Stimulated activated CD8-positive, alpha-beta memory T cell treated with anti-CD3 and anti-CD28 coated beads, Interleukin-4, amount 100 ng/mL, for 4 hours (primary cell): Measurements from ENCODE around the gene CERS6.

Experiments
- DNase-seq, 2 donors: peaks; one replicate each; pipeline ENCODE4 v3.0.0-alpha.2; 2020; ENCODE audit warnings: low read depth in 2 of 2, low spot score in 1 of 2

The CERS6 gene

GRCh38 chr2:168528469-168528868 lies 72.4 kb downstream of the CERS6 start:
- no peak for DNase-seq

- DNase-seq, result no peak
Observed at GRCh38 chr2:168529054-168529833, 73.2 kb downstream of the CERS6 start.

- DNase-seq, result no peak
Observed at GRCh38 chr2:168529900-168530561, 74.0 kb downstream of the CERS6 start.

GRCh38 chr2:168530982-168531622 lies 75.0 kb downstream of the CERS6 start:
- no peak for DNase-seq

- DNase-seq, result no peak
Observed at GRCh38 chr2:168534926-168535325, 78.9 kb downstream of the CERS6 start.

GRCh38 chr2:168536925-168537466 lies 80.9 kb downstream of the CERS6 start:
- DNase-seq, result no peak

GRCh38 chr2:168538133-168538532 lies 82.1 kb downstream of the CERS6 start:
- no peak for DNase-seq

GRCh38 chr2:168538534-168538933 lies 82.5 kb downstream of the CERS6 start:
- no peak for DNase-seq

GRCh38 chr2:168539945-168540344 lies 83.9 kb downstream of the CERS6 start:
- DNase-seq, result no peak

- DNase-seq, result no peak
Observed at GRCh38 chr2:168541858-168542257, 85.8 kb downstream of the CERS6 start.

- DNase-seq, result no peak
Observed at GRCh38 chr2:168543037-168543436, 87.0 kb downstream of the CERS6 start.

- no peak for DNase-seq
Observed at GRCh38 chr2:168543935-168544334, 87.9 kb downstream of the CERS6 start.

- DNase-seq, result no peak
Observed at GRCh38 chr2:168545439-168546082, 89.5 kb downstream of the CERS6 start.

GRCh38 chr2:168550670-168551069 lies 94.6 kb downstream of the CERS6 start:
- DNase-seq, result no peak

GRCh38 chr2:168552450-168552856 lies 96.4 kb downstream of the CERS6 start:
- no peak for DNase-seq

- no peak for DNase-seq
Observed at GRCh38 chr2:168555283-168555682, 99.2 kb downstream of the CERS6 start.

GRCh38 chr2:168559187-168559586 lies 103.1 kb downstream of the CERS6 start:
- no peak for DNase-seq

- no peak for DNase-seq
Observed at GRCh38 chr2:168560817-168561499, 104.9 kb downstream of the CERS6 start.

- DNase-seq, result no peak
Observed at GRCh38 chr2:168561991-168562390, 105.9 kb downstream of the CERS6 start.

GRCh38 chr2:168562971-168563370 lies 106.9 kb downstream of the CERS6 start:
- DNase-seq, result no peak

- DNase-seq, result no peak
Observed at GRCh38 chr2:168564641-168565040, 108.6 kb downstream of the CERS6 start.
